HepG2 (cell line): ENCODE measurements around the gene ZIC2.

Experiments
- JUND ChIP-seq: sonication (generic); formaldehyde crosslinking; IDR thresholded peaks from 2 replicates; pipeline ENCODE4 v1.8.0; 2022; ENCODE audit warnings: mild to moderate bottlenecking, missing genetic modification reagents
- MAX ChIP-seq: IDR thresholded peaks from 2 replicates; pipeline ENCODE4 v1.6.1; 2012; ENCODE audit warnings: inconsistent platforms
- SOX6 ChIP-seq, 2 experiments: fragments of 450-650 bp in 1 of 2; sonication (generic) in 1 of 2; formaldehyde crosslinking in 1 of 2; IDR thresholded peaks; 2 replicates each; pipeline versions ENCODE4 v1.4.0 to v1.6.1; 2017 to 2020; ENCODE audit warnings: antibody characterized with exemption in 1 of 2, mild to moderate bottlenecking in 1 of 2, missing genetic modification reagents in 1 of 2
- STAG1 ChIP-seq: sonication (generic); formaldehyde crosslinking; IDR thresholded peaks from 2 replicates; pipeline ENCODE4 v1.4.0; 2020; ENCODE audit warnings: missing genetic modification reagents
- TCF7L2 ChIP-seq: IDR thresholded peaks from 2 replicates; pipeline ENCODE4 v1.6.1; 2011; ENCODE audit warnings: mild to moderate bottlenecking, low read depth, low read length, moderate library complexity
- TF ChIP-seq, protein P1 (sequence below): sonication (generic); formaldehyde crosslinking; IDR thresholded peaks from 2 replicates; pipeline ENCODE4 v1.5.0; 2020; ENCODE audit warnings: mild to moderate bottlenecking, missing genetic modification reagents, moderate library complexity
- TF ChIP-seq, protein P2 (sequence below): sonication (generic); formaldehyde crosslinking; IDR thresholded peaks from 2 replicates; pipeline ENCODE4 v1.4.0; 2020; ENCODE audit warnings: missing genetic modification reagents, borderline replicate concordance
- TF ChIP-seq, protein P3 (sequence below): sonication (generic); formaldehyde crosslinking; IDR thresholded peaks from 2 replicates; pipeline ENCODE4 v1.4.0; 2020; ENCODE audit warnings: missing genetic modification reagents

GRCh38 chr13:99949679-99950413 is 31.7 kb upstream of the ZIC2 start:
- TF ChIP-seq, protein P1, sequence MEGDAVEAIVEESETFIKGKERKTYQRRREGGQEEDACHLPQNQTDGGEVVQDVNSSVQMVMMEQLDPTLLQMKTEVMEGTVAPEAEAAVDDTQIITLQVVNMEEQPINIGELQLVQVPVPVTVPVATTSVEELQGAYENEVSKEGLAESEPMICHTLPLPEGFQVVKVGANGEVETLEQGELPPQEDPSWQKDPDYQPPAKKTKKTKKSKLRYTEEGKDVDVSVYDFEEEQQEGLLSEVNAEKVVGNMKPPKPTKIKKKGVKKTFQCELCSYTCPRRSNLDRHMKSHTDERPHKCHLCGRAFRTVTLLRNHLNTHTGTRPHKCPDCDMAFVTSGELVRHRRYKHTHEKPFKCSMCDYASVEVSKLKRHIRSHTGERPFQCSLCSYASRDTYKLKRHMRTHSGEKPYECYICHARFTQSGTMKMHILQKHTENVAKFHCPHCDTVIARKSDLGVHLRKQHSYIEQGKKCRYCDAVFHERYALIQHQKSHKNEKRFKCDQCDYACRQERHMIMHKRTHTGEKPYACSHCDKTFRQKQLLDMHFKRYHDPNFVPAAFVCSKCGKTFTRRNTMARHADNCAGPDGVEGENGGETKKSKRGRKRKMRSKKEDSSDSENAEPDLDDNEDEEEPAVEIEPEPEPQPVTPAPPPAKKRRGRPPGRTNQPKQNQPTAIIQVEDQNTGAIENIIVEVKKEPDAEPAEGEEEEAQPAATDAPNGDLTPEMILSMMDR (CRISPR knock-in tag): no peak
- TF ChIP-seq MAX (no peak), TCF7L2 (no peak), STAG1 (CRISPR knock-in tag) (no peak), JUND (no peak), SOX6 (IDR thresholded peaks at IDR 0.05) (no peak), SOX6 (CRISPR knock-in tag; IDR thresholded peaks at IDR 0.05) (no peak)
- TF ChIP-seq, protein P2, sequence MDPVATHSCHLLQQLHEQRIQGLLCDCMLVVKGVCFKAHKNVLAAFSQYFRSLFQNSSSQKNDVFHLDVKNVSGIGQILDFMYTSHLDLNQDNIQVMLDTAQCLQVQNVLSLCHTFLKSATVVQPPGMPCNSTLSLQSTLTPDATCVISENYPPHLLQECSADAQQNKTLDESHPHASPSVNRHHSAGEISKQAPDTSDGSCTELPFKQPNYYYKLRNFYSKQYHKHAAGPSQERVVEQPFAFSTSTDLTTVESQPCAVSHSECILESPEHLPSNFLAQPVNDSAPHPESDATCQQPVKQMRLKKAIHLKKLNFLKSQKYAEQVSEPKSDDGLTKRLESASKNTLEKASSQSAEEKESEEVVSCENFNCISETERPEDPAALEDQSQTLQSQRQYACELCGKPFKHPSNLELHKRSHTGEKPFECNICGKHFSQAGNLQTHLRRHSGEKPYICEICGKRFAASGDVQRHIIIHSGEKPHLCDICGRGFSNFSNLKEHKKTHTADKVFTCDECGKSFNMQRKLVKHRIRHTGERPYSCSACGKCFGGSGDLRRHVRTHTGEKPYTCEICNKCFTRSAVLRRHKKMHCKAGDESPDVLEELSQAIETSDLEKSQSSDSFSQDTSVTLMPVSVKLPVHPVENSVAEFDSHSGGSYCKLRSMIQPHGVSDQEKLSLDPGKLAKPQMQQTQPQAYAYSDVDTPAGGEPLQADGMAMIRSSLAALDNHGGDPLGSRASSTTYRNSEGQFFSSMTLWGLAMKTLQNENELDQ (CRISPR knock-in tag): no peak
- TF ChIP-seq, protein P3, sequence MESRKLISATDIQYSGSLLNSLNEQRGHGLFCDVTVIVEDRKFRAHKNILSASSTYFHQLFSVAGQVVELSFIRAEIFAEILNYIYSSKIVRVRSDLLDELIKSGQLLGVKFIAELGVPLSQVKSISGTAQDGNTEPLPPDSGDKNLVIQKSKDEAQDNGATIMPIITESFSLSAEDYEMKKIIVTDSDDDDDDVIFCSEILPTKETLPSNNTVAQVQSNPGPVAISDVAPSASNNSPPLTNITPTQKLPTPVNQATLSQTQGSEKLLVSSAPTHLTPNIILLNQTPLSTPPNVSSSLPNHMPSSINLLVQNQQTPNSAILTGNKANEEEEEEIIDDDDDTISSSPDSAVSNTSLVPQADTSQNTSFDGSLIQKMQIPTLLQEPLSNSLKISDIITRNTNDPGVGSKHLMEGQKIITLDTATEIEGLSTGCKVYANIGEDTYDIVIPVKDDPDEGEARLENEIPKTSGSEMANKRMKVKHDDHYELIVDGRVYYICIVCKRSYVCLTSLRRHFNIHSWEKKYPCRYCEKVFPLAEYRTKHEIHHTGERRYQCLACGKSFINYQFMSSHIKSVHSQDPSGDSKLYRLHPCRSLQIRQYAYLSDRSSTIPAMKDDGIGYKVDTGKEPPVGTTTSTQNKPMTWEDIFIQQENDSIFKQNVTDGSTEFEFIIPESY: no peak
